HT1080 (cell line): ENCODE measurements around the gene ICAM2. TPM values are rescaled to one million over a fixed set of nuclear protein-coding genes. Genes with fewer than 3 reads are reported as not detected.

ENCODE experiments used
- total RNA-seq: library from RNA; depleted of rRNA; stranded (reverse); fragments of >200 nt; shearing (Covaris generic); gene quantifications from 2 replicates; pipeline ENCODE4 v1.2.3, GENCODE V29; 2014; rRNA removed

ICAM2 gene
- total RNA-seq, 1 experiment from 2014 or later = 8.2 TPM

Other genes with a start within 250 kb of the ICAM2 start
- 52.1 and 78.0 TPM in 2 replicates for gene CCDC47, start 247.0 kb downstream of the ICAM2 start, total RNA-seq
- 36.9 and 44.9 TPM in 2 replicates for gene DDX42, start 246.5 kb downstream of the ICAM2 start, total RNA-seq
- gene PSMC5, start 193.2 kb downstream of the ICAM2 start, total RNA-seq = 79.2 and 110 TPM in 2 replicates
- gene FTSJ3, start 193.0 kb downstream of the ICAM2 start, total RNA-seq = 142 and 158 TPM in 2 replicates
- gene SMARCD2, start 177.9 kb downstream of the ICAM2 start, total RNA-seq = 99.5 and 106 TPM in 2 replicates
- not detected in 2 replicates for gene CSH2, start 147.0 kb downstream of the ICAM2 start, total RNA-seq
- not detected in 2 replicates for gene GH2, start 138.7 kb downstream of the ICAM2 start, total RNA-seq
- gene CSH1, start 124.1 kb downstream of the ICAM2 start, total RNA-seq = not detected in 2 replicates
- gene CSHL1, start 109.4 kb downstream of the ICAM2 start, total RNA-seq = not detected in 2 replicates
- gene GH1, start 101.8 kb downstream of the ICAM2 start, total RNA-seq = not detected in 2 replicates
- gene CD79B, start 88.3 kb downstream of the ICAM2 start, total RNA-seq = 0.10 and 0.33 TPM in 2 replicates
- not detected in 2 replicates for gene SCN4A, start 47.7 kb downstream of the ICAM2 start, total RNA-seq
- 0.08 and 0.47 TPM in 2 replicates for gene PRR29, start 22.3 kb downstream of the ICAM2 start, total RNA-seq
- gene ERN1, start 109.5 kb upstream of the ICAM2 start, total RNA-seq = 2.5 and 4.6 TPM in 2 replicates
- 15.0 and 15.2 TPM in 2 replicates for gene TEX2, start 242.6 kb upstream of the ICAM2 start, total RNA-seq